PC-3 (cell line): ENCODE measurements around the gene MIA. TPM values are rescaled to one million over a fixed set of nuclear protein-coding genes. Genes with fewer than 3 reads are reported as not detected.
"Not testable (repeated sequence)": the region's sequence is repeated elsewhere in the genome, so short reads cannot be mapped to it uniquely, and the experiment has no call there.

Experiments used
- ATAC-seq: fragments of 200-7000 bp; cut with Tn5 transposase; 2 replicates; pipeline ENCODE4 v1.9.1; 2020; ENCODE audit warnings: mild to moderate bottlenecking, moderate library complexity
- BruUV-seq: library from RNA; stranded (reverse); fragments of 400-500 nt; replicated peaks from 2 replicates; lab custom pipeline; 2021; lab: Mats Ljungman, UMichigan
- CTCF ChIA-PET: fragments of 300-600 bp; sonication (Branson Sonifier 250); formaldehyde crosslinking; loops from one replicate; lab custom pipeline; 2022; ENCODE audit warnings: antibody characterized with exemption; lab: Charles Lee
- POLR2A ChIA-PET: fragments of 300-600 bp; sonication (Branson Sonifier 250); formaldehyde crosslinking; loops from one replicate; lab custom pipeline; 2022; ENCODE audit warnings: antibody characterized with exemption; ENCODE audit not compliant: unreplicated experiment; lab: Charles Lee
- DNase-seq: peaks from one replicate; pipeline ENCODE4 v3.0.0-alpha.2; 2015
- H2AFZ ChIP-seq: fragments of 300-600 bp; sonication (generic); 2 replicates; pipeline ENCODE4 v1.6.0; 2016; ENCODE audit warnings: antibody characterized with exemption, low read length
- H3F3A ChIP-seq: fragments of 300-600 bp; sonication (generic); one replicate; pipeline ENCODE4 v1.6.0; 2017; ENCODE audit warnings: antibody characterized with exemption, low read length, control low read depth, mild to moderate bottlenecking; ENCODE audit not compliant: unreplicated experiment
- H3K27ac ChIP-seq: fragments of 300-600 bp; sonication (generic); 2 replicates; pipeline ENCODE4 v1.5.1; 2016; ENCODE audit warnings: mild to moderate bottlenecking, low read length
- H3K27me3 ChIP-seq: fragments of 300-600 bp; sonication (generic); 2 replicates; pipeline ENCODE4 v1.6.1; 2016; ENCODE audit warnings: low read length, mixed read lengths
- H3K36me3 ChIP-seq: fragments of 300-600 bp; sonication (generic); 2 replicates; pipeline ENCODE4 v1.6.1; 2016; ENCODE audit warnings: low read depth, mixed run types, low read length, mixed read lengths
- H3K4me1 ChIP-seq: fragments of 300-600 bp; sonication (generic); 2 replicates; pipeline ENCODE4 v1.5.1; 2016; ENCODE audit warnings: low read length; ENCODE audit not compliant: insufficient read depth
- H3K4me2 ChIP-seq: fragments of 300-600 bp; sonication (generic); 2 replicates; pipeline ENCODE4 v1.6.0; 2016; ENCODE audit warnings: low read length
- H3K4me3 ChIP-seq: fragments of 300-600 bp; sonication (generic); 2 replicates; pipeline ENCODE4 v1.5.1; 2016; ENCODE audit warnings: mild to moderate bottlenecking, low read length, mixed read lengths
- H3K79me2 ChIP-seq: fragments of 300-600 bp; sonication (generic); 2 replicates; pipeline ENCODE4 v1.6.1; 2017; ENCODE audit warnings: low read length, mixed read lengths
- H3K9ac ChIP-seq: fragments of 300-600 bp; sonication (generic); 2 replicates; pipeline ENCODE4 v1.6.0; 2016; ENCODE audit warnings: mild to moderate bottlenecking, low read length
- H3K9me2 ChIP-seq: fragments of 300-600 bp; sonication (generic); replicated peaks from 2 replicates; pipeline ENCODE4 v1.6.1; 2016; ENCODE audit warnings: mixed run types, low read length, mixed read lengths
- H3K9me3 ChIP-seq: fragments of 300-600 bp; sonication (generic); 2 replicates; pipeline ENCODE4 v1.6.1; 2016; ENCODE audit warnings: low read length, mixed read lengths
- H4K20me1 ChIP-seq: fragments of 300-600 bp; sonication (generic); 2 replicates; pipeline ENCODE4 v1.6.1; 2016; ENCODE audit warnings: low read length, mixed read lengths
- EZH2 ChIP-seq: fragments of 300-600 bp; sonication (generic); IDR thresholded peaks from one replicate; pipeline ENCODE4 v1.6.1; 2017; ENCODE audit warnings: antibody characterized with exemption, mild to moderate bottlenecking, low read length; ENCODE audit not compliant: unreplicated experiment
- EZH2phosphoT487 ChIP-seq: fragments of 300-600 bp; sonication (generic); IDR thresholded peaks from 2 replicates; pipeline ENCODE4 v1.6.1; 2018; ENCODE audit warnings: mild to moderate bottlenecking, antibody characterized with exemption, low read length, borderline replicate concordance
- intact Hi-C: fragments of 100-400 bp; cut with micrococcal nuclease; formaldehyde crosslinking; loops from 2 replicates; pipeline ENCODE4 v1.9.0; 2023
- total RNA-seq: library from RNA; depleted of rRNA; stranded (reverse); fragments of >200 nt; gene quantifications from 2 replicates; pipeline ENCODE4 v1.2.3, GENCODE V29; 2014
- TF ChIP-seq, protein P1 (sequence below): fragments of 300-600 bp; sonication (generic); conservative IDR thresholded peaks from 2 replicates; pipeline ENCODE4 v1.5.1; 2017; ENCODE audit warnings: antibody characterized with exemption, low read depth, mild to moderate bottlenecking, low read length

MIA gene
- total RNA-seq, 1 experiment from 2014 or later, result not detected

DNA sequence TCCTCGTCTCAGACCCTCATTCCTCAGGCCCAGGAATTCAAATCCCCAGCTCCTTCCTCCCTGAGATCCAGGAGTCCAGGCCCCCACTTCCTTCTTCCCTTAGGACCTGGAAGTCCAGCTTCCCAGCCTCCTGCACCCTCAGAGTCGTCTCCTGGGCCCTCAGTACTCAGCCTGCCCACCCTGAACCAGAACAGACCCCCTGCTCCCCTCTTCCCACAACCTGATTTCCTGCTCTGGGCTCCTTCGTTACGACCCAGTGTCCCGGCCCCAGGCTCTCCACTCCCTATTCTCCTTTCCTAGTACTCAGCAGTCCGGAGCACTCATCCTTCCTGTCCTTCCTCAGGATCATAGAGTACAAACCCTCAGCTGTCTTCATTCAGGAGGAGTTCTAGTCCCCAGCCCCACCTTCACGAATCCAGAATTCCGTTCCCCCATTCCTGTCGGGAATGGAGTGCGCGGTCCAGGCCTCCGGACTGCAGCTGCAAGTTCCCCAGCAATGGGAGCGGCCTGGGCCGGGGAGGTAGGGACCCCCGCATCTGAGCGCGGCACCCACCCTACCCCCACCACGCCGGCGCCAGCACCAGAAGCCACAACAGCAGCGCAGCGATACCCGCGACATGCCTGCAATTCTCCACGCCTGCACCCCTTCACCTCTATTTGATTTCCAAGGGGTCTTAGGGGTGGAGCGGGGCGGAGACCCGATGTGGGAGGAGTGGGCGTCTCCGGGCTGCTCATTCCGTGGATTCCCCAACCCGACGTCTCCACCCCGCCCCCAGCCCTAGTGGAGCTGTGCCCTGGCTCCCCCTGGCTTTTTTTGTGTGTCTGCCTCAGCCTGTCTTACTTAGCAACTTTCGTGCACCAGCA, 36.4 kb downstream of the MIA start:
- no peaks in the 10 kb centered on the region for H4K20me1 ChIP-seq
- H3K79me2 ChIP-seq, result no peaks in the 10 kb centered on the region
- no peaks in the 10 kb centered on the region for H3F3A ChIP-seq
- no peak overlapping the region for H3K4me2 ChIP-seq
- CTCF ChIA-PET, result interaction anchor here (0.6 kb wide), 1 partner anchor 351 kb away, joined by 3 read pairs; no protein-coding TSS in a partner anchor
- ATAC-seq (no peak), DNase-seq (no peak)
- no peak overlapping the region for H3K9ac ChIP-seq
- H3K4me3 ChIP-seq, result no peak overlapping the region
- H2AFZ ChIP-seq, result no peak overlapping the region
- no peaks in the 10 kb centered on the region for H3K9me2 ChIP-seq
- no peak overlapping the region for H3K27ac ChIP-seq
- H3K27me3 ChIP-seq, result no peaks in the 10 kb centered on the region
- no peaks in the 10 kb centered on the region for H3K9me3 ChIP-seq
- intact Hi-C loops, result no loop called here
- no TSS peak for BruUV-seq
- TF ChIP-seq, protein P1, sequence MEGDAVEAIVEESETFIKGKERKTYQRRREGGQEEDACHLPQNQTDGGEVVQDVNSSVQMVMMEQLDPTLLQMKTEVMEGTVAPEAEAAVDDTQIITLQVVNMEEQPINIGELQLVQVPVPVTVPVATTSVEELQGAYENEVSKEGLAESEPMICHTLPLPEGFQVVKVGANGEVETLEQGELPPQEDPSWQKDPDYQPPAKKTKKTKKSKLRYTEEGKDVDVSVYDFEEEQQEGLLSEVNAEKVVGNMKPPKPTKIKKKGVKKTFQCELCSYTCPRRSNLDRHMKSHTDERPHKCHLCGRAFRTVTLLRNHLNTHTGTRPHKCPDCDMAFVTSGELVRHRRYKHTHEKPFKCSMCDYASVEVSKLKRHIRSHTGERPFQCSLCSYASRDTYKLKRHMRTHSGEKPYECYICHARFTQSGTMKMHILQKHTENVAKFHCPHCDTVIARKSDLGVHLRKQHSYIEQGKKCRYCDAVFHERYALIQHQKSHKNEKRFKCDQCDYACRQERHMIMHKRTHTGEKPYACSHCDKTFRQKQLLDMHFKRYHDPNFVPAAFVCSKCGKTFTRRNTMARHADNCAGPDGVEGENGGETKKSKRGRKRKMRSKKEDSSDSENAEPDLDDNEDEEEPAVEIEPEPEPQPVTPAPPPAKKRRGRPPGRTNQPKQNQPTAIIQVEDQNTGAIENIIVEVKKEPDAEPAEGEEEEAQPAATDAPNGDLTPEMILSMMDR, result no peak
- TF ChIP-seq EZH2phosphoT487 (no peak), EZH2 (no peak)
- peaks cover 4% of the 10 kb centered on the region; the same call in 1 of the 2 replicates for H3K36me3 ChIP-seq
- H3K4me1 ChIP-seq, result no peaks in the 10 kb centered on the region
- POLR2A ChIA-PET, result no interaction called here

DNA sequence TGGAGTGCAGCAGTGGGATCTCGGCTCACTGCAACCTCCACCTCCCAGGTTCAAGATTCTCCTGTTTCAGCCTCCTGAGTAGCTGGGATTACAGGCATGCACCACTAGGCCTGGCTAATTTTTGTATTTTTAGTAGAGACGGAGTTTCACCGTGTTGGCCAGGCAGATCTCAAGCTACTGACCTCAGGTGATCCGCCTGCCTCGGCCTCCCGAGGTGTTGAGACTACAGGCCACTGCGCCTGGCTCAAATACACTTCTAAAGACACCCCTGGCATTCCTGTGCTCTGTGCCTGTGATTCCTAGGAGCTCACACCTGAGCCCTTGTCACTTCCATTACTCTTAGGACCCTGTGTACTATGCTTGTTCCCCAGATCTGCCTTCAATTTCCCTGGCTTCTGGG, 37.2 kb downstream of the MIA start:
- POLR2A ChIA-PET, DNase-seq: not testable (repeated sequence)

DNA sequence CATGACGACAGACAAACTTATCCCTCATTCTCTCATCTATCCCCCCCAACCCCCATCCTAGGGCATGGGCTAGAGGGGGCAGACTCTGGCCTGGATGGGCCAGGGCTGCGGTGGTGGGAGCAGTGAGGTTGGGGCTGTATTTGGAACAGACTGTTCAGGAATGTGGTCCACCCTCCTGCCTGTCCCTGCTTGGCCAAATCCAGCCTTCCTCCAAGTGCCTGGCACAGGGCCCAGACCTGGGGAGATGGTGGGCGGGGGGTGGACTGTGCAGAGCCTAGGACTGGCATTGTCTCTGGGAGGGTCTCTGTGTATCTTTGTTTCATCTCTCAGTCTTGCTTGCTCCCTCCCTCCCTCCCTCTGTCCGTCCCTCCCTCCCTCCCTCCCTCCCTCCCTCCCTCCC, 37.9 kb downstream of the MIA start:
- CTCF ChIA-PET, result no interaction called here
- DNase-seq, result no peak
- Histone ChIP-seq H3K27ac (no peak overlapping the region), H3K4me3 (no peak overlapping the region), H3F3A (no peaks in the 10 kb centered on the region), H3K9me2 (no peaks in the 10 kb centered on the region), H3K9ac (no peak overlapping the region), H3K79me2 (no peaks in the 10 kb centered on the region), H3K27me3 (no peaks in the 10 kb centered on the region), H3K9me3 (no peaks in the 10 kb centered on the region), H3K36me3 (peaks cover 4% of the 10 kb centered on the region; the same call in 1 of the 2 replicates), H4K20me1 (no peaks in the 10 kb centered on the region), H3K4me2 (no peak overlapping the region), H3K4me1 (no peaks in the 10 kb centered on the region), H2AFZ (no peak overlapping the region)
- no peak for ATAC-seq
- POLR2A ChIA-PET, result no interaction called here
- BruUV-seq, result no TSS peak
- intact Hi-C loops, result no loop called here
- TF ChIP-seq, protein P1, result no peak
- TF ChIP-seq EZH2, result no peak
- no peak for TF ChIP-seq EZH2phosphoT487

More for the DNA sequence above, 37.2 kb downstream of the MIA start:
- CTCF ChIA-PET, H3K4me2 ChIP-seq, H3K4me3 ChIP-seq, H3K9me2 ChIP-seq, H4K20me1 ChIP-seq, H3K36me3 ChIP-seq, H3K27ac ChIP-seq, BruUV-seq, H3F3A ChIP-seq, intact Hi-C loops, ATAC-seq, H3K9me3 ChIP-seq, H3K4me1 ChIP-seq, H2AFZ ChIP-seq, H3K9ac ChIP-seq, H3K27me3 ChIP-seq, H3K79me2 ChIP-seq: not testable (repeated sequence)
